ENCODE results near the gene DTNB.
A peak's percentile ranks its signal among the peaks of the same experiment; 100 is the strongest.

The DTNB gene

DNA sequence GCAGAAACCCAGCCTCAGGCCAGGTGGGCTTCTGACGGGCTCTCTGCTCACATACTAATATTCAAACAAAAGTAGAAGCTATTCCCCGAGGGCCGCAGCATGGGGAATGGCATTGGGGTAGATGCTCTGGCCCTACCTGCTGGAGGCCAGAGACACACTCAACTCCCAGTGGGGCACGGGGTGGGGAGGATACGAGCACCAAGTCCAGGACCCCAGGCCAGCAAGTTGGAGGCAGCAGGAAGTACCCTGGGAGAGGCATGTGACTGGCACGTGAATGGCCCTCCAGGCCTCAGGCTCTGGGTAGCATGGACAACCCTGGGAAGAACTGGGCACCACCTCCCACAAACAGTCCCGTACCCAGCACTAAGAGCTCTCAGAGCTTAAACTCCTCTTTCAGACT, 335.5 kb downstream of the DTNB start:
- TF ChIP-seq, protein P1, sequence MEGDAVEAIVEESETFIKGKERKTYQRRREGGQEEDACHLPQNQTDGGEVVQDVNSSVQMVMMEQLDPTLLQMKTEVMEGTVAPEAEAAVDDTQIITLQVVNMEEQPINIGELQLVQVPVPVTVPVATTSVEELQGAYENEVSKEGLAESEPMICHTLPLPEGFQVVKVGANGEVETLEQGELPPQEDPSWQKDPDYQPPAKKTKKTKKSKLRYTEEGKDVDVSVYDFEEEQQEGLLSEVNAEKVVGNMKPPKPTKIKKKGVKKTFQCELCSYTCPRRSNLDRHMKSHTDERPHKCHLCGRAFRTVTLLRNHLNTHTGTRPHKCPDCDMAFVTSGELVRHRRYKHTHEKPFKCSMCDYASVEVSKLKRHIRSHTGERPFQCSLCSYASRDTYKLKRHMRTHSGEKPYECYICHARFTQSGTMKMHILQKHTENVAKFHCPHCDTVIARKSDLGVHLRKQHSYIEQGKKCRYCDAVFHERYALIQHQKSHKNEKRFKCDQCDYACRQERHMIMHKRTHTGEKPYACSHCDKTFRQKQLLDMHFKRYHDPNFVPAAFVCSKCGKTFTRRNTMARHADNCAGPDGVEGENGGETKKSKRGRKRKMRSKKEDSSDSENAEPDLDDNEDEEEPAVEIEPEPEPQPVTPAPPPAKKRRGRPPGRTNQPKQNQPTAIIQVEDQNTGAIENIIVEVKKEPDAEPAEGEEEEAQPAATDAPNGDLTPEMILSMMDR (IDR thresholded peaks at IDR 0.05; ENCODE audit: low read depth, low read length): no peak
- no peaks in the 10 kb centered on the region for H3K27me3 ChIP-seq (ENCODE audit: insufficient read depth, low read depth, severe bottlenecking)
- no peaks in the 10 kb centered on the region for H3K9me3 ChIP-seq (ENCODE audit: severe bottlenecking)
- no peak for DNase-seq
- peaks cover 3% of the 10 kb centered on the region; the same call in 1 of the 2 replicates for H3K36me3 ChIP-seq
- H3K27ac ChIP-seq: no peak overlapping the region; the same call in 1 of the 2 replicates
- no peak overlapping the region for H3K4me3 ChIP-seq (ENCODE audit: low read depth, low read length)

DNA sequence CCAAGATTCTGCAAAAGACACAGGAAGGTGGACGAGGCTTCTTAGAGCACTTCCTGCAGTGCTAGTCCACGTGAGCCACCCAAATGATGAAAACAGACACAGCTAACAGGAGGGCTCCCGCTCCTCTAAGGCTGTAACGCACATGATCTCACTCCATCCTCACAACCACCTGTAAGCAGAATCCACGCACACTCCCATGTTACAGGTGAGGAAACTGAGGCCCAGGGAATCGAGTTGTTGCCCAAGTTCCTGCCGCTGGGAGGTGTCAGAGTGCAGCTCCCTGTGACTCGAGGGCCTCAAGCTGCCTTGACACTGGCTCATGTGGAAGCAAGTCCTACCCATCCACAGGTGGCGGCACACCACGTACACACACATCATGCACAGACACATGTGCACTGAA, 336.1 kb downstream of the DTNB start:
- peaks cover 3% of the 10 kb centered on the region; the same call in 1 of the 2 replicates for H3K36me3 ChIP-seq
- no peaks in the 10 kb centered on the region for H3K9me3 ChIP-seq (ENCODE audit: severe bottlenecking)
- no peak overlapping the region for H3K27ac ChIP-seq
- no peak overlapping the region for H3K4me3 ChIP-seq (ENCODE audit: low read depth, low read length)
- no peaks in the 10 kb centered on the region for H3K27me3 ChIP-seq (ENCODE audit: insufficient read depth, low read depth, severe bottlenecking)
- DNase-seq: no peak
- TF ChIP-seq, protein P1 (IDR thresholded peaks at IDR 0.05; ENCODE audit: low read depth, low read length): no peak

DNA sequence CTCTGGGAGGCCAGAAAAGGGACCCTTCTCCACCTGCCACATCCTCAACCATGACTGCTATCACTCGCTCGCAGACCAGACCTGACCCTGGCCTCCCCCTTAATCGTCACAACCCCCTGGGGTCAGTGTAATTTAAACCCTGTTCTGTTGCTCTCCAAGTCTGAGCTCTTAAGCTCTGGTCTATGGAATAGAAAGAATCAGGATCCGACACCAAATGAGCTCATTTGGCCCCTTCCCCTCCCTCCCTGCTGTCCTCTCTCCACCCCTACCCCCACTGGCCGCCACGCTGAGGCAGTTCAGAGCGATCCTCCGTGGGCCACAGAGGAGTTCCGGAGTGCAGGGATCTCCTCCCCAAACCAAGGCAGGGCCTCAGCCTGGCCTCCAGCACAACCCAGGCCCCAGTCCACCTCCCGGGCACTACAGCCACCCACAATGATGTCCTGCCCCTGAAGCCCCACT, 337.0 kb downstream of the DTNB start:
- no peak overlapping the region for H3K4me3 ChIP-seq (ENCODE audit: low read depth, low read length)
- peak; percentile 81 for DNase-seq
- peaks cover 3% of the 10 kb centered on the region; the same call in 1 of the 2 replicates for H3K36me3 ChIP-seq
- H3K9me3 ChIP-seq (ENCODE audit: severe bottlenecking): no peaks in the 10 kb centered on the region
- H3K27ac ChIP-seq: peak overlapping the region; percentile 40
- no peaks in the 10 kb centered on the region for H3K27me3 ChIP-seq (ENCODE audit: insufficient read depth, low read depth, severe bottlenecking)
- TF ChIP-seq, protein P1 (IDR thresholded peaks at IDR 0.05; ENCODE audit: low read depth, low read length): no peak

- DNase-seq: peak; percentile 55
- Histone ChIP-seq H3K27me3 (ENCODE audit: insufficient read depth, low read depth, severe bottlenecking) (no peaks in the 10 kb centered on the region), H3K9me3 (ENCODE audit: severe bottlenecking) (no peaks in the 10 kb centered on the region), H3K4me3 (ENCODE audit: low read depth, low read length) (no peak overlapping the region), H3K27ac (peak overlapping the region; percentile 40), H3K36me3 (peaks cover 3% of the 10 kb centered on the region; the same call in 1 of the 2 replicates)
- TF ChIP-seq, protein P1 (IDR thresholded peaks at IDR 0.05; ENCODE audit: low read depth, low read length): no peak
Observed at GRCh38 chr2:25335971-25336370, 337.4 kb downstream of the DTNB start.

GRCh38 chr2:25335204-25335603, 338.2 kb downstream of the DTNB start:
- H3K27ac ChIP-seq: no peak overlapping the region
- H3K27me3 ChIP-seq (ENCODE audit: insufficient read depth, low read depth, severe bottlenecking): no peaks in the 10 kb centered on the region
- H3K4me3 ChIP-seq (ENCODE audit: low read depth, low read length): no peak overlapping the region
- no peak for DNase-seq
- no peaks in the 10 kb centered on the region for H3K9me3 ChIP-seq (ENCODE audit: severe bottlenecking)
- TF ChIP-seq, protein P1 (IDR thresholded peaks at IDR 0.05; ENCODE audit: low read depth, low read length): no peak
- H3K36me3 ChIP-seq: peaks cover 3% of the 10 kb centered on the region; the same call in 1 of the 2 replicates

DNA sequence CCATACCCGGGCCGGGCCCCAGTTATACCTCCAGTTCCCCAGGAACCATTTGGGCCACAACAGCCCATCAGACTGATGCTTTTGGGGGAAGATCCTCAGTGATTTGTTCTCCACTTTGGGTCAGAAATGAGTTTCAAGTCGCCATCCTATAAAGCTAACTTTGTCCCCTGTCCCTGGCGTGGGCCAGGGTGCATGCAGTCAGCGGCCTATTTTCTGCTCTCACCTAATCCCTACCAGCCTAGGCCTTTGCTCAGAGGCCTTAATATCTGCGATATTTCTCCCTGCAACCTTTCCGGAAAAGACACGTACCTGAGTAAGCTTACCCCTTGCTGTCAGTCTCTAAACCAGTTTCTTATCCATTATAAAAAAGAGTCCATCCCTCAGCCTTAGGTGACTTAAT, 338.9 kb downstream of the DTNB start:
- Histone ChIP-seq H3K36me3 (peaks cover 3% of the 10 kb centered on the region; the same call in 1 of the 2 replicates), H3K27me3 (ENCODE audit: insufficient read depth, low read depth, severe bottlenecking) (no peaks in the 10 kb centered on the region), H3K9me3 (ENCODE audit: severe bottlenecking) (no peaks in the 10 kb centered on the region), H3K27ac (no peak overlapping the region), H3K4me3 (ENCODE audit: low read depth, low read length) (no peak overlapping the region)
- no peak for DNase-seq
- TF ChIP-seq, protein P1 (IDR thresholded peaks at IDR 0.05; ENCODE audit: low read depth, low read length): no peak
